GM18868 (cell line): ENCODE data around the gene LMNA.
"Not testable (repeated sequence)": the region's sequence is repeated elsewhere in the genome, so short reads cannot be mapped to it uniquely, and the experiment has no call there.

Experiments
- ATAC-seq: cut with Tn5 transposase; IDR thresholded peaks from one replicate; pipeline ENCODE4 v1.9.1; 2021; ENCODE audit warnings: mild to moderate bottlenecking, moderate library complexity; ENCODE audit not compliant: unreplicated experiment

LMNA gene

DNA sequence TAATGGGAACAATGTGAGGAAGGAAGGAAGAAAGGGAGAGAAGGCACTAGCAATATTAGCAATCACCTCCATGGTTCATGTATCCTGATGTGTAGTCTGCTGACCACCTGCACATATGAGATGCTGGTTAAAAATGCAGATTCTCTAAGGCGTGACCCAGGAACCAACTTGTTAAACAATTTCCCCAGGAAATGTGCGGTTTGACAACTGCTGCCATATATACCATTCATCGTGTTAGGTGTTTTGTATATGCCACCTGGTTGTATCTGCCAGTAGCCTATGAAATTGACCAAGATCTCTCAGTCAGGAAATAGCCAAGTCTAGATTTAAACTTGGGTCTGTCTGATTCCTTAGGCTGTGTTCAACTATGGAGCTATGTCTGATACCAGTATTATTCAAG is 43.0 kb downstream of the LMNA start:
- no peak for ATAC-seq

GRCh38 chr1:156157966-156158365 is 43.5 kb downstream of the LMNA start:
- ATAC-seq = no peak

DNA sequence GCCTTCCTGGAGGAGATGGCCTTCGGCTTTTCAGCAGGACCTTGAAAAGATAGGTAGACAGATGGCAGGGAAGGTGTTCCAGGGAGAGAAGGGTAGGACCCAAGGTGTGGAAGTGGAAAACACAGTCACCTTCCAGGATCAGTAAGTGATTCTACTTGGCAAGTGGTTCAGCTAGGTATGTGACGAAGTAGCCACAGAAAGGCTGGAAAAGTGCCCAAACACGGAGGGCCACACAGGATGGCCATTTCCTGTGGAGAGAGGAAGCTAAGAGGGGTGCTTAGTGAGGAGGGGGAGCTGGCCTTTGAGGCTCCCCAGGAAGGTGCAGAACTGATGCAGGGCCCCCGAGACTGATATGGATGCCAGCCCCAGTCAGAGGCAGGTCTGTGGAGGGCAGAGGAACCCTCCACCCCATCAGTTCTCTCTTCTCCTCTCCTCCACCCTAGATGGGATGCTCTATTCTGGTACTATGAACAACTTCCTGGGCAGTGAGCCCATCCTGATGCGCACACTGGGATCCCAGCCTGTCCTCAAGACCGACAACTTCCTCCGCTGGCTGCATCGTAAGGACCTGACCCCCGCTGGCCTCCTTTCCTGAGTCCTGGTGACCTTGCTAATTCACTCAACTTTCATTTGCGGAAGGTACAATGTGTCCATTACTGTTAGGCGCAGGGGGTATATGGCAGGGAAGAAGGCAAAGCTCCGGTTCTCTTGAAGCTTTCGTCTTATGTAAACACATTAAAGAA is 45.7 kb downstream of the LMNA start:
- ATAC-seq = no peak

GRCh38 chr1:156160743-156161171 is 46.2 kb downstream of the LMNA start:
- ATAC-seq = no peak

- no peak for ATAC-seq
Measured at GRCh38 chr1:156162430-156163037, 48.0 kb downstream of the LMNA start.

- ATAC-seq = no peak
Measured at GRCh38 chr1:156163712-156164111, 49.2 kb downstream of the LMNA start.

DNA sequence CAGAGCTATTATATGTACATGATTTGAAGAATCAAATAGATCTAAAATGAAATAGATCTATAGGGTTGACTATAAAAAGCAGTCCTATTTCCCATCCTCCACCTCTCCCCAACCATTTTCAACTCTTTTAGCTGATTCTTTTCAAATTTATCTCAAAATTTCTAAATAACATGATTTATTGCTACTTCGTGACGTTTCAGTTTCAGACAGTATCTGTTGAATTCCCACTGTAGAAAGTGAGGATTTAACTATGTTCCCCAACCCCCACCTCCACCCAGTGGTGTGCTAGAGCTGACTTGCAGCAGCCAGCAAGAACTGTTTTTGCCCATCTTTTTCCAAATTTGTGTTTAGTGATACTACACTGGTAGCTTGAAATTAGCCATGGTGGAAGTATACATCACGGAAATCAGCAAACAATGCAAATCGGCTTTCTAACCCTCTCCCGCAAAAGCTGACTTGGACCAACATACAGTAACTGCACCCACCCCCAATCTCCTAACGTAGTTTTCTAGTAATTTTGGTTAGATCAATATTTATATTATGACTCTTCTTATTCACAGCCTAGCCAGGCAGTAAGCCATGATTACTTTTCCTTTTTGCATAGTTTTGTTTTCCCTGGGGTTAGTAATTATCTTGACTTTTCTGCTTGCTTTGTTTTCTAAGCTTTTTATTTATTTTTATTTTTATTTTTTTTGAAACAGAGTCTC is 49.8 kb downstream of the LMNA start:
- ATAC-seq = no peak

DNA sequence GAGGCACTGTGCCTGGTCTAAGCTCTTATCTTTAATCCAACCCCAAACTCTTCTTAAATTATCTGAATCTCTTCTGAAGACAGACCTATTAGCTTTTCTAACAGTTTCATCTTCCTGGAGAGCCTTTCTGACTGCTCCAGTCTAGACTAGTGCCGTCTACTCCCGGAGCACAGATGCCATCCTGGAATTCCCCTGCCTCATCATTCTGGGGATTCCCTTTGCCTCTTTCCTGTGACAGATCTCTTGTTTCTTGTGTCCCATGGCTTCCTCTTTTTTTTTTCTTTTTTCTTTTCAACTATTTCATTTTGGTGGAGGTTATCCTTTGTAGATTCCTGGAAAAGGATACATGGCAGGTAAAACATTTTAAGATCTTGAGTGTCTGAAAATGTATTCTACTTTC is 50.6 kb downstream of the LMNA start:
- no peak for ATAC-seq

DNA sequence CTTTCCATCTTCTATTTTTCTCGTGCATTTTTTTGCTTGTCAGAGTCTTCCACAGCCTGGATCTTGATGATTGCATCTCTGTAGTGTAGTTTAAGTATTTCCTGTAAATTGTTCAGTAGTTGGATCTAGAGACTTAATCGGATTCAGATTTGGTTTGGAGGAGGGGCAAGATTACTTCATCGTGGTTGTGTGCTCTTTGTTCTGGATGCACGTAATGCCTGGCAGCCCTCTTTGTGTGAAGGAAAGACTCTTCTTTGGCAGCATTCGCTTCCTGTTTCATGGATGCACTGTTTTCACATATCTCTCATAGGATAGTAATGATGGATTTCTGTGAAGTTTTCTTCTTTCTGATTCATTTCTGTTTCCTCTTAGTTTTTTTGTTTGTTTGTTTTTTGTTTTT is 53.0 kb downstream of the LMNA start:
- no peak for ATAC-seq

GRCh38 chr1:156172696-156173470 is 58.4 kb downstream of the LMNA start:
- no peak for ATAC-seq

- no peak for ATAC-seq
Measured at GRCh38 chr1:156176610-156177210, 62.2 kb downstream of the LMNA start.

DNA sequence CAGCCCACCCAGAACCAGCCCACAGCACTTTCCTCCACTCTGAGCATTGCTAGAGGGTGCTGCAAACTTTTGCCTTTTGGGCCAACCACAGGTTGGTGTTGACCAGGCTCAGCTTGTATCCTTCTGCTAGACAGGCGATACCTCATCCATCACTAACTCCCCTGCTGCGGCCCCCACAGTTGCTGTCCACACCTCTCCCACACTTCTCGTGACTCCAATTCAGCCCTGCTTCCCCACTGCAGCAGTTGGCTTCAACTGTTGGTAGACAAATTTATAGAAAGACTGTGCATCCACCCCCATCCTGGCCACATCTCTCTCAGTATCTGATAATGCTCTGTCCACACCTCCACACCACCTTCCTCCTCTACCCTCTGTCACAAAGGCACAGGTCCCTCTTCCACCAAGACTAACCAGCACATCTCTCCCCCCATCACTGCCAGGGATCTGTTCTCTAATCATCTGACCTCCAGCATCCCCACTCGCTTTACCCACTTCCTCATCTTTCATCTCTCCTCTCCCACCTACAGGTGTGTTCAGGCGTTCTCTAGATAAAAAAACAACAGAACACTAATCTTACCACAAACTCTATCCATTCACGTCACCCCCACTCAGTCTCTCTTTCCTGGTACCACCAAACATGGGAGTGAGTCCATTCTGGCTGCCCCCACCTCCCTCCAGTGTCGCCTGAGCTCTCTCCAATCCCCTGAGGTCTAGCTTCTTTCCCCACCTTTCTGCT is 63.6 kb downstream of the LMNA start:
- ATAC-seq = no peak

DNA sequence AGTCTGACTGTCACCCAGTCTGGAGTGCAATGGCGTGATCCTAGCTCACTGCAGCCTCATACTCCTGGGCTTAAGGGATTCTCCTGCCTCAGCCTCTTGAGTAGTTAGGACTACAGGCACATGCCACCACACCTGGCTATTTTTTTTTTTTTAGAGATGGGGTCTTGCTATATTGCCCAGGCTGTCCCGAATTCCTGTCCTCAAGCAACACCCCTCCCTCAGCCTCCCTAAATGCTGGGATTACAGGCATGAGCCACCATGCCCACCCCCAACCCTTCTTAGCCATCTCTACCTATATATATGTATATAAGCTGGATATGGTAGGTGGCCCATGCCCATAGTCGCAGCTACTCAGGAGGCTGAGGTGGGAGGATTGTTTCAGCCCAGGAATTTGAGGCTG is 66.0 kb downstream of the LMNA start:
- ATAC-seq = no peak

- not testable (repeated sequence) for ATAC-seq
Measured at GRCh38 chr1:156181391-156181924, 66.9 kb downstream of the LMNA start.

DNA sequence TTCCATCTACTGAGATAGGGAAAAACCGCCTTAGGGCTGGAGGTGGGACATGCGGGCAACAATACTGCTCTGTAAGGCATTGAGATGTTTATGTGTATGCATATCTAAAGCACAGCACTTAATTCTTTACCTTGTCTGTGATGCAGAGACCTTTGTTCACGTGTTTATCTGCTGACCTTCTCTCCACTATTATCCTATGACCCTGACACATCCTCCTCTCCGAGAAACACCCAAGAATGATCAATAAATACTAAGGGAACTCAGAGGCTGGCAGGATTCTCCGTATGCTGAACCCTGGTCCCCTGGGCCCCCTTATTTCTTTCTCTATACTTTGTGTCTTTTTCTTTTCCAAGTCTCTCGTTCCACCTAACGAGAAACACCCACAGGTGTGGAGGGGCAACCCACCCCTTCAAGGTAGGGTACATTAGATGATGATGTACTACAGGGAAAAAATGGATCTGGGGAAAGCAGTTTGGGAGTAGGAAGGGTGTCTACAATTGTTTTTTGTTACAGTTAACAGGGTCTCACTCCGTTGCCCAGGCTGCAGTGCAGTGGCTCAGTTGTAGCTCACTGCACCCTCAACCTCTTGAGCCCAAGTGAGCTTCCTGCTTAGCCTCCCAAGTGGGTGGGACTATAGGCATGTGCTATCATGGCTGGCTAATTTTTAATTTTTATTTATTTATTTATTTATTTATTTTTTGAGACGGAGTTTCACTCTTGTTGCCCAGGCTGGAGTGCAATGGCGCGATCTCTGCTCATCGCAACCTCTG is 67.7 kb downstream of the LMNA start:
- not testable (repeated sequence) for ATAC-seq

GRCh38 chr1:156186347-156187177 is 72.1 kb downstream of the LMNA start:
- not testable (repeated sequence) for ATAC-seq
